ENCODE results near the gene DIAPH3.
A peak's percentile ranks its signal among the peaks of the same experiment; 100 is the strongest.

DIAPH3 gene

DNA sequence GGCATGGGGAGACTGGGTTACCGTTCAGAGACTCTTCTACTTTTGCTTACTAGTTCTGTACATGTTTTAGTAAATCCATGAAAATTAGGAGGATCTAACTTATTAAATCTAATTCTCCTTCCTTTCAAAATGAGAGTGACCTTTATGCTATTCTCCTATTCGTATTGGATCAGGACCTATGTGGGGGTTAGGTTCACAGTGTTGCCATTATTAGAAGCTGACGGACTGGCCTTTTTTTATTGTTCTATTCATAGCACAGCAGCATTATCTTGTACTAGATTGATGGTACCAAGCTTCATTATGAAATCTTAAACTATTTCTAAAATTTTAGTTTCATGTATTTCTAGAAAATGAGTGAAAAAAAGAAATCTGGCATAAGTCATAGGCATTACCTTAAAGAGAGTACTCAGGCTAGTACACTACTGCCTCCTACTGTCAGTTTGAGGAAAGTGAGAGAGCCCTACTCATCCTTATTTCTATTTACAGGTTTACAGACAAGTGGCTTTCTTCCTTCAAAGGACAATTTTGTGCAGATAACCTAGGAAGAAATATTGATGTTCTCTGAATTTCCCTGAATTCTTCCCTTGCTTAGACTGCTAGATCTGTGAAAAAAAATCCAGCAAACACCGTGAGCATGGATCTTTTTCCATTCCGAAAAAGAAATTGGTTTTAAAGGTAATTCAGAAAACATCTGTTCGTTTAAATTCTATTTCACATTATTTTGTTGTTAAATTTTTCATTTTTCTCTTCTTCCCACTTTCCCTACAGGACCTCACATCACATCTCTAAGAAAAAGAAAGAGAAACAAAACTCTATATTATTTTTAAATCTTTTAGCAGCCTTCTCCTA, 485.5 kb downstream of the DIAPH3 start:
- DNase-seq: peak in 1 of 51 donors; percentile 39

GRCh38 chr13:59677430-59677829, 486.3 kb downstream of the DIAPH3 start:
- DNase-seq: no peak

GRCh38 chr13:59674616-59675015, 489.1 kb downstream of the DIAPH3 start:
- DNase-seq: no peak

DNA sequence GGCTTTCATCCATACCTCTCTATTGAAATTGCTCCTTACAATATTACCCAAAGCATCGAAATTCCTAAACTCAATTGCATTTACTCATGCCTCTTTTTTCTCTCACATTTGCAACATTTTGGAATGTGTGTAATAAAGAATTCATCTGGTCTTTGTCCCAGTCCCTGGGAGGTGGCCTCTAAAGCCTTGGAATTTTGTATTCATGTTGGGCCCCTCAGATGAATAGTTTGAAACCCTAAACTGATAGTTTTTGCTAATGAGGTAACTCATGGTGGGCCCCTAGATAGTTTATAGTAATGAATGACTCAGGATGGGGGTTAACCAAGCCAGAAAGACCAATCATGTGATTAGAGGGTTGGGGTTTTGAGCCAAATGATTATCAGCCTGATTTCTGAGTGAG, 490.4 kb downstream of the DIAPH3 start:
- no peak for DNase-seq

DNA sequence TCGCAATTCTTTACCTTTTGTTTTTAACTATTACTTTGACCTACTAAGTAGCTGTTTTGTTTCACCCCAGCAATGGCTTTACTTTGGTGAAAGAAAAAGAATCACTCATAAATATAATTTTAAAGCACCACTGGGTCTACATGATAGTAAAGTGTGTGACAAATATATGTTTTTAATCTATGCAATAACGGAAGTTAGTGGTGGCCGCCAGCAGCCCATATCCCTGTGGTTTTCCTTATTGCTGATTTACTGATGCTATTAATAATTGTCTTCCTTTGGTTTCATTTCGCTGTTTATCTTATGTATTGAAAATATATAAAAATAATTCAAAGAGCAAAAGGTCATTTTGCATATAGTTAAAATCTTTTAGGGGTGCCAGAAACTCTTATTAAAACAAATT, 491.3 kb downstream of the DIAPH3 start:
- no peak for DNase-seq

DNA sequence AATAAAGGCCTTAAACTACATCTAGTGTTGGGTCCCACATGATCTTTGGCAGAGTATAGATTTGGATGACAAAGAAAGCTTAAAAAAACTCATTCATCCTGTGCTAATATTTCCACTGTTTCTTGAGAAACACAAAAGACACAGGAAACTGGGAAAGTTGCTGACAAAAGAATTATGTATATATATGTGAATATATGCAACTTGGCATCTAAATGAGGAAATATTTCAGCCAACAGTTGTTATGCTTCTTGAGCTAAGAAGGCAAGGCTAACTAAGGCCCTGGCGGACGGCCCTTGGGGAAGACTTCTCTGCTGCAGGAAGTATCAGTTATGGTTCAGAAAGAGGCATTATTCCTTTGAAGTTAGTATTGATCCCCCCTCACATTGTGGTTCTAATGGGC, 491.8 kb downstream of the DIAPH3 start:
- DNase-seq: no peak

- peak in 1 of 51 donors; percentile 3 for DNase-seq
These were observed 497.2 kb downstream of the DIAPH3 start for GRCh38 chr13:59666504-59666903.

DNA sequence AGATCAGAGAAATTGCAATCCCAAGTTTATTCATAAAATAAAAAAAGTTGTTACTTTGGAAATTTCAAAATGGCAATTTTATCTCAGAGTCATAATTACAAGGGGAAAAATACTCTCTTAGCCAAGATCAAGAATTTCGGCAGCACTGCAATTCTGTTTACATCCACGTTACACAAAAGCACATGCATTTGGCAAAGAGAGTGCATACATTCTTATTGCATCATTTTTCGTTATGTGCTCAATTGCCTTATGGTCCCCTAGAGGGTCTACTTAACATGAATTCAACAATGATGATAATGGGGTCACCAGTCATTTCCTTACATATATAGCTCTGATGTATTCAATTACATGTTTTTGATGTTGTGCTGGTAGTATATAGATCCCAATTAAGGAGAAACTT, 498.0 kb downstream of the DIAPH3 start:
- DNase-seq: no peak

DNA sequence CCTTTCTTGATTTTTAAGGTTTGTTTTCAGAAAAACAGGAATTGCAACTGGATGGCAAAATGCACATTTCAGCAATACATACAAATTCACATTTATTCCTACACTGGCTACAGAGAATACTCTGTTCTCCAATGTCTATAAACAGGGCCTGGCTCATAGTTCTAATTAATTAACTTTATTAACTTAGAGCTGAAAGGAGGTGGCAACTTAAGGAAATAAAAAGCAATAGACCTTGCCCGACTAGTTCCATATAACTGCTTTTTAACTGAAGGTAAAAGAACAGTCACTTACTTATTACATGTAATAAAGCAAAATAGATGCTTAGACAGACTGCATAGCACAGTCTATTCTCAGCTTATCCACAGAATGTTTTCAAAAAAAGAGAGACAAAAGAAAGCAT, 498.5 kb downstream of the DIAPH3 start:
- no peak for DNase-seq

DNA sequence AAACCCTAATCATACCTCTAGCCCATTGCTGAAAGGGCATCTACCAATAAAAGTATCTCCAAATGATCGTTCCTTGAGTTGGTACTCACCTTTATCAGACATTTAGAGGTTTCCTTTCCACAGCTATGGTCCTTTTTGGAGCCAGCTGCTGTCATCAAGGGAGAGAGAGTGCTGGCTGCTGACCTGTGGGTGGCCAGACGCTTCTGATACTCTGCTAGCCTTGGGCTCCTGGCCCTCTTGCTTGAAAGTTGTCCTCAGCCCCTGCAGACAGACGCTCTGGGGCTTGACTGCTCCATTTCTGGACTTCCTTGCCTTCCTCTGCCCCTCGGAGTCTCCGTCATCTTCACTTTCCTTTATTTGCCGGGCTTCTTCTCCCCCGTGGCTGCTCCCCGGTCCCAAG, 499.1 kb downstream of the DIAPH3 start:
- peak in 1 of 51 donors; percentile 4 for DNase-seq

GRCh38 chr13:59663707-59664106, 500.0 kb downstream of the DIAPH3 start:
- no peak for DNase-seq

DNA sequence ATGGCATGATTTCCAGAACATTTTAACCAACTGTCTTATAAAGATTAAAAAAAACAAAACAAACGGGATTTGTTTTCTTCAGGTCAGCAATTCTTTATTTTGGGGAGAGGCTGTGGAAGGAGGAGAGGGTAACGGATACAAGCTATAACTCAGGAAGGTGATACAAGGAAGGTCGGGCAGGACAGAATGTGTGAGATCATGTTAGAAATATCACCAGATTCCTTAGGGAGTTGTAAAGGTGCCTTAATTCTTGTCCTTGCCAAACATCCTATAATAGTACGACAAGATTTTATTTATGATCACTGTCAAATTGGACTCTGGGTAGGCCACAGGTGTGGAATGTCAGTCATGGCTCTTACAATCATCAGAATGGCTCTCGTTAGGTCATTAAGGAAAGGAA, 503.1 kb downstream of the DIAPH3 start:
- no peak for DNase-seq

GRCh38 chr13:59659981-59660380, 503.7 kb downstream of the DIAPH3 start:
- DNase-seq: peak in 1 of 51 donors; percentile 2

GRCh38 chr13:59658738-59659330, 504.9 kb downstream of the DIAPH3 start:
- no peak for DNase-seq

DNA sequence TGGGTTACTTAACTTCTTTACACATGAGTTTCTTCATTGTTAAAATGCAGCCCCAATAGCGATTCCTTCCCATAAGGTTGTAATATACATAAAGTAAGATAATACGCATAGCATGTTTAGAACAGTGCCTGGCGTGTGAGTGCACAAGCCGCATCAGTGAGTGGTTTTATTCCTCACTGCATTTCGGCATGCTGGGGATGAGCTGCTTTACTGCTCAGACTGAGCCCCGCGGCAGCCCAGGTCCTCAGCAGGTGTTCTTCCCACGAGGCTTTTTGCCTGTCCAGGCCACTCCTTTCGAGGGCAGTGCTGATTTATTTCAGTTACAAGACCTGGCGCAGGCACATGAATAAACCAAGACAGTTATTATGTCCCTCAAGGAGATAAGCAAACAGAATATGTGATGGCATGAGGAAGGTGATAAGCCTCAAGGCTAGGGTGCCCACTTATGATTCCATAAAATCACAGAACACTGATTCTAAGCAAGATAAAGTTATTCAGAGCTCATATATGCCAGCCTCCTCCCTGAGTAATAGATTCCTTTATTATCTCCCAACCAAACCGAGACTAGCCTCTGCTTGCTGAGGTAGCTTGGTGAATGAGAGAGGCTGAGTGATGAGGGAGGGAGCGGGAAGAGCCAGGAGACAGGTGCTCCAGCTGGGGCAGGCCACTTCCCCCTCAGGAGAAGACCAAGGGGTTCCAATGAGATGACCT, 505.5 kb downstream of the DIAPH3 start:
- no peak for DNase-seq

DNA sequence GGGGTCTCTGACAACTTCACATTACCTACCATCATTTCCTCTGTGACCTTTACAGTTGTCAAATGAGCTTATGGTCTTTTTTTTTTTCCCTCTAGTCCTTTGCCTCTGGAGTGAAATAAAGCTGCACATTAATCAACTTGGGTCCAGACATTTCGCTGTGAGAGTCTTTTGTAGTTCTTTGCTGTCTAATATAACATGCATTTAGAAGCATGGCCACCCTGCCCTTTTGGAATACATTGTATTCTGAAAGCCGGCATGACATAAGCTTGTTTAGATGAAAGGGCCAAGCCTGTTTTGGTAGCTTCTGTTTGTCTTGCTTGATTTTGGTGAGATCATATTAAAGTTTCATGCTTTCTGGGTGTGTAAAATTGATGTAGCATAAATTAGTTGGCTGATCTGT, 509.8 kb downstream of the DIAPH3 start:
- no peak for DNase-seq

DNA sequence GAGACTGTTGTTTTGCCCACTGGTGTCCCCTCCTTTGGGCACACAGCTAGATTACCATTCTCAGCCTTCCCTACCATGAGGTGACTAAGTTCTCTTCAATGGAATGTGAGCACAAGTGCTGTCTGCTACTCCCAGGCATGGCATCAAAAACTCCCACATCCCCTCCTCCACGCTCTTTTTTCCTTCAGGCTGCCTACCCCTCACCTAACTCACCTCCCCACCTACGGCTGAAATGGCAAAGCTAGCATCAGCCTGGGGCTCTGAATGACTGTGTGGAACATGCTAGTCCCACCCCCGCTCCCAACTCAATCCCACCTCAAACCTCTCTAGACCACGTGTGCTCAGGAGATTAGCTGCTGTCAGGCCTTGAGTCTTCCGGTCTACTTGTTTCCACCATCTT, 512.2 kb downstream of the DIAPH3 start:
- no peak for DNase-seq

- DNase-seq: no peak
These were observed 519.7 kb downstream of the DIAPH3 start for GRCh38 chr13:59643906-59644626.

DNA sequence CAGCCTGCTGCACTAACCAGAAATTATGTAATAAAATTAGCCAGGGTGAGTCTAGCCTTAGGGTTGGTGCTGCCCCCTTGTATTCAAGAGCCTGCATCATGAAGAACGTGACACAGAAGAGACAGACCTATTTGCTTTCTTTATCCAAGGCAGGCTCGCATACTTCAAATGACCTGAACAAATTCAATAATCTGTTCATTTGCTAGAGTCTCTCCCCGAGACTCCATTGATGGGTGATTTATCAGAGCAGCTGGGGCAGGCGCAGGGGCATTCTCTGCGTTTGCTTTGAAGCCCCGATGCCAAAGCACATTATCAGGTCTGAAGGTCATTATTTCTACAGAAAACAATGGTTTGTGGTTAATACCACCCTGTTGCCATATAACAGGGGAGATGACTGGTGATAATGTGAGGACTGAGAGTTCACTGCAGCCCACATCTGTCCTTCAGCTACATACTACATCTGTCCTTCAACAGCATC, 520.3 kb downstream of the DIAPH3 start:
- DNase-seq: no peak

DNA sequence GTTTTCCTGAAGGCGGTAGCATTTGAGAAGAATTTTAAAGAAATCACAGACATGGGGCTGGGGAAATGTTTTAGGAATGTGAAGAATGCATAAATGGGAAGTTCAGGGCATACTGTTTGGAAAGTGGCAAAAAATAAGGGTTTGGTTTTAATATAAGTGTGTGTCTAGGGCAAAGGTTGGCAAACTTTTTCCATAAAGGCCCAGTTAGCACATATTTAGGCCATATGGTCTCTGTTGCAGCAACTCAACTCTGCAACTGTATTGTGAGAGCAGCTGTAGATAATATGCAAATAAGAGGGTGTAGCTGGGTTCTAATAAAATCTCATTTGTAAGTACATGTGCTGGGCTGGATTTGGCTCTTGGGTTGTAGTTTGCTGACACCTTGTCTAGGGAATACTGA, 521.9 kb downstream of the DIAPH3 start:
- no peak for DNase-seq

GRCh38 chr13:59641261-59641660, 522.5 kb downstream of the DIAPH3 start:
- DNase-seq: no peak

DNA sequence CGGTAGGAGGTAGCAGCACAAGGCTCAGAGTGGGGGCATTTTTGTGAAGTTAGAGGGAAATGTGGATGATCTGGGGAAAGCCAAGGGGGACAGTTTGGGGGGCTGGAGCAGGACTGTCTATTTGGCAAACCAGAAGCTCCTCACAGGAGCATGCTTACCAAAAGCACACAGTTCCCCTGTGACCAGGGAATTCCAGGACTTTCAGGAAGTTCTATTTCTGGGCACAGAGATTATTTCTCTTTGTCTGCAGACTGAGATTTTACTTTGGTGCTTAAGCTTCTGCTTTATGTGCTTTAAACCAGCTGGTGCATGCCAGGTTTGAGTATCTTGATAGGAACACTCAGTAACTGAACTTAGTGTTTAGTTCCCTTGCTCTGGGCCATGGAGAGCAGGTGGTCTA, 525.3 kb downstream of the DIAPH3 start:
- DNase-seq: no peak
